OCI-LY7 (cell line): ENCODE measurements around the gene RASAL2.
"Not testable (repeated sequence)": the region's sequence is repeated elsewhere in the genome, so short reads cannot be mapped to it uniquely, and the experiment has no call there.

Experiments
- EZH2phosphoT487 ChIP-seq: fragments of 200-600 bp; sonication (generic); IDR thresholded peaks from 2 replicates; pipeline ENCODE4 v1.6.1; 2018; ENCODE audit warnings: low read depth, borderline replicate concordance, mild to moderate bottlenecking, mixed run types, antibody characterized with exemption, low read length, moderate library complexity, mixed read lengths
- TF ChIP-seq, protein P1 (sequence below): fragments of 200-600 bp; sonication (generic); conservative IDR thresholded peaks from 2 replicates; pipeline ENCODE4 v1.5.1; 2014; ENCODE audit warnings: mild to moderate bottlenecking, antibody characterized with exemption, low read length, moderate library complexity, mixed read lengths

DNA sequence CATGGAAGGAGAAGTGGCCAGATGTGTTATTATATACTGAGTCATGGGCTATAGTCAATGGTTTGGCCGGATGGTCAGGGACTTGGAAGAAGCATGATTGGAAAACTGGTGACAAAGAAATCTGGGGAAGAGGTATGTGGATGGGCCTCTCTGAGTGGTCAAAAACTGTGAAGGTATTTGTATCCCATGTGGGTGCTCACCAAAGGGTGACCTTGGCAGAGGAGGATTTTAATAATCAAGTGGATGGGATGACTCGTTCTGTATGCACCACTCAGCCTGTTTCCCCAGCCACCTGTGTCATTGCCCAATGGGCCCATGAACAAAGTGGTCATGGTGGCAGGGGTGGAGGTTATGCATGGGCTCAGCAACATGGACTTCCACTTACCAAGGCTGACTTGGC lies 108.6 kb downstream of the RASAL2 start:
- TF ChIP-seq, protein P1, sequence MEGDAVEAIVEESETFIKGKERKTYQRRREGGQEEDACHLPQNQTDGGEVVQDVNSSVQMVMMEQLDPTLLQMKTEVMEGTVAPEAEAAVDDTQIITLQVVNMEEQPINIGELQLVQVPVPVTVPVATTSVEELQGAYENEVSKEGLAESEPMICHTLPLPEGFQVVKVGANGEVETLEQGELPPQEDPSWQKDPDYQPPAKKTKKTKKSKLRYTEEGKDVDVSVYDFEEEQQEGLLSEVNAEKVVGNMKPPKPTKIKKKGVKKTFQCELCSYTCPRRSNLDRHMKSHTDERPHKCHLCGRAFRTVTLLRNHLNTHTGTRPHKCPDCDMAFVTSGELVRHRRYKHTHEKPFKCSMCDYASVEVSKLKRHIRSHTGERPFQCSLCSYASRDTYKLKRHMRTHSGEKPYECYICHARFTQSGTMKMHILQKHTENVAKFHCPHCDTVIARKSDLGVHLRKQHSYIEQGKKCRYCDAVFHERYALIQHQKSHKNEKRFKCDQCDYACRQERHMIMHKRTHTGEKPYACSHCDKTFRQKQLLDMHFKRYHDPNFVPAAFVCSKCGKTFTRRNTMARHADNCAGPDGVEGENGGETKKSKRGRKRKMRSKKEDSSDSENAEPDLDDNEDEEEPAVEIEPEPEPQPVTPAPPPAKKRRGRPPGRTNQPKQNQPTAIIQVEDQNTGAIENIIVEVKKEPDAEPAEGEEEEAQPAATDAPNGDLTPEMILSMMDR = not testable (repeated sequence)
- TF ChIP-seq EZH2phosphoT487 = not testable (repeated sequence)
